Activated CD4-positive, alpha-beta T cell treated with anti-CD3 and anti-CD28 coated beads, Interleukin-2, amount 50 U/mL, for 16 hours (primary cell): ENCODE results near the gene APPBP2.
"Not testable (repeated sequence)": the region's sequence is repeated elsewhere in the genome, so short reads cannot be mapped to it uniquely, and the experiment has no call there.

Experiments used
- DNase-seq: peaks from one replicate; pipeline ENCODE4 v3.0.0-alpha.2; 2020

APPBP2 gene

GRCh38 chr17:60525685-60526514 is at the start of gene APPBP2:
TSS of gene APPBP2 (minus strand) at chr17:60526242. CDS start at chr17:60525931, 311 bp downstream.
- DNase-seq, result peak; percentile 77

- no peak for DNase-seq
Measured at GRCh38 chr17:60573236-60574051, 47.4 kb upstream of the APPBP2 start.

GRCh38 chr17:60565233-60565632 is 39.2 kb upstream of the APPBP2 start:
- DNase-seq, result no peak

GRCh38 chr17:60563743-60564142 is 37.7 kb upstream of the APPBP2 start:
- no peak for DNase-seq

- DNase-seq, result no peak
Measured at GRCh38 chr17:60562421-60562820, 36.4 kb upstream of the APPBP2 start.

- DNase-seq, result no peak
Measured at GRCh38 chr17:60560860-60561257, 34.8 kb upstream of the APPBP2 start.

GRCh38 chr17:60559995-60560859 is 34.2 kb upstream of the APPBP2 start:
- no peak for DNase-seq

- DNase-seq, result no peak
Measured at GRCh38 chr17:60559659-60559994, 33.6 kb upstream of the APPBP2 start.

GRCh38 chr17:60557805-60558204 is 31.8 kb upstream of the APPBP2 start:
- no peak for DNase-seq

GRCh38 chr17:60555786-60556185 is 29.7 kb upstream of the APPBP2 start:
- DNase-seq, result no peak

- no peak for DNase-seq
Measured at GRCh38 chr17:60554377-60554788, 28.3 kb upstream of the APPBP2 start.

- not testable (repeated sequence) for DNase-seq
Measured at GRCh38 chr17:60552255-60552654, 26.2 kb upstream of the APPBP2 start.

GRCh38 chr17:60548990-60549389 is 22.9 kb upstream of the APPBP2 start:
- no peak for DNase-seq

- DNase-seq, result no peak
Measured at GRCh38 chr17:60545465-60546191, 19.6 kb upstream of the APPBP2 start.

- no peak for DNase-seq
Measured at GRCh38 chr17:60542071-60542470, 16.0 kb upstream of the APPBP2 start.

- no peak for DNase-seq
Measured at GRCh38 chr17:60540460-60540859, 14.4 kb upstream of the APPBP2 start.

GRCh38 chr17:60539807-60540206 is 13.8 kb upstream of the APPBP2 start:
- DNase-seq, result no peak

GRCh38 chr17:60538726-60539125 is 12.7 kb upstream of the APPBP2 start:
- DNase-seq, result no peak

GRCh38 chr17:60535382-60536279 is 9.6 kb upstream of the APPBP2 start:
- DNase-seq, result no peak

- no peak for DNase-seq
Measured at GRCh38 chr17:60534613-60535157, 8.6 kb upstream of the APPBP2 start.

GRCh38 chr17:60534010-60534555 is 8.0 kb upstream of the APPBP2 start:
- no peak for DNase-seq
